ENCODE measurements around the gene PKD2.

DNA sequence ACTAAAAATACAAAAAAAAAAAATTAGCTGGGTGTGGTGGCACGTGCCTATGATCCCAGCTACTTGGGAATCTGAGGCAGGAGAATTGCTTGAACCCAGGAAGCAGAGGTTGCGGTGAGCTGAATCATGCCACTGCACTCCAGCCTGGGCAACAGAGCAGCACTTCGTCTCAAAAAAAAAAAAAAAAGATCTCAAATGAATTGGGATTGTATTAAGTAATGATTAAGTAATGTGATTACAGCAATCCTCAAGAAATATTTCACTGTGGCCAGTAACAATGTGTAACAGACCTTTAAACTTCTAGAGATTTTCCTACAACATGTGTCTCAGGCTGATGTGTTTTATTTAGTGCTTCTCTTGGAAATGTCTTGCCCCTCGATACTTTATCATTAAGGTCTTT lies 46.8 kb downstream of the PKD2 start:
- TF ChIP-seq CTCF (IDR thresholded peaks at IDR 0.05 in 4 of 5, conservative IDR thresholded peaks at IDR 0.05 in 1 of 5): no peak
- TF ChIP-seq POLR2A (IDR thresholded peaks at IDR 0.05): no peak

Data from gastrocnemius medialis (tissue), 4 donors.